CD4-positive, alpha-beta memory T cell (primary cell): ENCODE measurements around the gene NR2F2. TPM values are rescaled to one million over a fixed set of nuclear protein-coding genes. Genes with fewer than 3 reads are reported as not detected.

Experiments
- CTCF ChIA-PET: fragments of 350-600 bp; sonication (Branson Sonifier 250); formaldehyde crosslinking; loops from one replicate; lab custom pipeline; 2021; ENCODE audit warnings: inconsistent platforms; ENCODE audit not compliant: partially characterized antibody; lab: Charles Lee
- POLR2A ChIA-PET: fragments of 350-600 bp; sonication (Branson Sonifier 250); formaldehyde crosslinking; loops from one replicate; lab custom pipeline; 2021; ENCODE audit not compliant: partially characterized antibody; lab: Charles Lee
- DNase-seq, 5 donors: peaks; one replicate each; pipeline versions ENCODE4 v3.0.0 to v3.0.0-alpha.2; 2020 to 2022; ENCODE audit warnings: mixed read lengths in 1 of 5
- H3K27ac ChIP-seq: one replicate; pipeline ENCODE4 v1.7.0; 2013; ENCODE audit warnings: low read depth, low read length
- H3K27me3 ChIP-seq: 2 replicates; pipeline ENCODE4 v1.7.0; 2013; ENCODE audit warnings: mild to moderate bottlenecking, low read length, moderate library complexity; ENCODE audit not compliant: insufficient read depth
- H3K36me3 ChIP-seq: 2 replicates; pipeline ENCODE4 v1.7.0; 2013; ENCODE audit warnings: mild to moderate bottlenecking, low read length, moderate library complexity; ENCODE audit not compliant: insufficient read depth
- H3K4me1 ChIP-seq: 2 replicates; pipeline ENCODE4 v1.7.0; 2013; ENCODE audit warnings: mild to moderate bottlenecking, low read length, moderate library complexity; ENCODE audit not compliant: insufficient read depth
- H3K4me3 ChIP-seq, 2 donors: one replicate each; pipeline ENCODE4 v1.7.0; 2013; ENCODE audit warnings: low read length in 2 of 2, mild to moderate bottlenecking in 1 of 2
- H3K9me3 ChIP-seq, 2 donors: one replicate each; pipeline ENCODE4 v1.7.0; 2013; ENCODE audit warnings: low read length in 2 of 2, control low read depth in 1 of 2; ENCODE audit not compliant: control insufficient read depth in 1 of 2
- H3K27ac Mint-ChIP-seq, 7 donors: one replicate each; pipeline ENCODE4 v1.8.0; 2020 to 2021; ENCODE audit warnings: mixed read lengths in 7 of 7, mild to moderate bottlenecking in 6 of 7, inconsistent platforms in 3 of 7, moderate library complexity in 3 of 7
- H3K27me3 Mint-ChIP-seq, 2 donors: one replicate each; pipeline ENCODE4 v1.8.0; 2020 to 2021; ENCODE audit warnings: mixed read lengths in 2 of 2
- H3K36me3 Mint-ChIP-seq, 2 donors: one replicate each; pipeline ENCODE4 v1.8.0; 2020 to 2021; ENCODE audit warnings: mixed read lengths in 2 of 2, inconsistent platforms in 1 of 2, mild to moderate bottlenecking in 1 of 2
- H3K4me1 Mint-ChIP-seq, 4 donors: one replicate each; pipeline ENCODE4 v1.8.0; 2020 to 2021; ENCODE audit warnings: mixed read lengths in 4 of 4, mild to moderate bottlenecking in 1 of 4
- H3K4me3 Mint-ChIP-seq, 8 donors: one replicate each; pipeline ENCODE4 v1.8.0; 2020 to 2021; ENCODE audit warnings: mixed read lengths in 8 of 8, mild to moderate bottlenecking in 7 of 8, moderate library complexity in 6 of 8, inconsistent platforms in 3 of 8
- H3K9me3 Mint-ChIP-seq, 8 donors: one replicate each; pipeline ENCODE4 v1.8.0; 2020 to 2021; ENCODE audit warnings: mixed read lengths in 8 of 8, mild to moderate bottlenecking in 5 of 8, inconsistent platforms in 3 of 8, moderate library complexity in 1 of 8
- intact Hi-C: fragments of 100-400 bp; cut with micrococcal nuclease; formaldehyde crosslinking; loops from one replicate; pipeline ENCODE4 v1.15.1; 2023
- polyA plus RNA-seq, 2 donors: library from polyadenylated mRNA; unstranded; fragments of 300-500 nt; fragmentation: Illumina TruSeq; gene quantifications; one replicate each; pipeline ENCODE4 v1.2.3, GENCODE V29; 2021
- total RNA-seq, 2 experiments: library from RNA; stranded (reverse); gene quantifications; one replicate each; pipeline ENCODE4 v1.2.3, GENCODE V29; 2021

The NR2F2 gene
- not detected for total RNA-seq
- not detected for polyA plus RNA-seq

- intact Hi-C loops: no loop called here
- no peak within 1 kb of the TSS for H3K27ac ChIP-seq
- CTCF ChIA-PET: no interaction called here
These were observed at the start of gene NR2F2 for GRCh38 chr15:96330450-96331143. TSS of gene NR2F2 (plus strand) at chr15:96330700. CDS start at chr15:96332106, 1,406 bp downstream.

GRCh38 chr15:96285305-96285704 lies 45.2 kb upstream of the NR2F2 start:
- H3K36me3 Mint-ChIP-seq: no peaks in the 10 kb centered on the region
- CTCF ChIA-PET: no interaction called here
- POLR2A ChIA-PET: no interaction called here

More at GRCh38 chr15:96330450-96331143, at the start of gene NR2F2:
- no peaks in the 10 kb centered on the region for H3K9me3 ChIP-seq
- Mint-ChIP-seq H3K4me3 (peak within 1 kb of the TSS; percentile 80 to 92 (median 84)), H3K36me3 (peaks cover 2 to 4% of the 10 kb centered on the region in 2 donors), H3K27ac (peak within 1 kb of the TSS in 4 of 7 donors; percentile 13 to 81 (median 28)), H3K9me3 (peaks cover 0 to 32% (median 23%) of the 10 kb centered on the region in 8 donors), H3K27me3 (peaks cover 61% of the 10 kb centered on the region in 2 donors), H3K4me1 (peaks cover 6 to 36% (median 14%) of the 10 kb centered on the region in 4 donors)
- DNase-seq: peak in 3 of 5 donors; percentile 13 to 32 (median 24)
- H3K4me1 ChIP-seq: peaks cover 9% of the 10 kb centered on the region
- peaks cover 39% of the 10 kb centered on the region for H3K27me3 ChIP-seq
- no peak within 1 kb of the TSS for H3K4me3 ChIP-seq
- no peaks in the 10 kb centered on the region for H3K36me3 ChIP-seq
- POLR2A ChIA-PET: no interaction called here

GRCh38 chr15:96285729-96286254 lies 44.7 kb upstream of the NR2F2 start:
- Histone ChIP-seq H3K36me3 (no peaks in the 10 kb centered on the region), H3K27me3 (no peaks in the 10 kb centered on the region), H3K9me3 (no peaks in the 10 kb centered on the region), H3K4me1 (no peaks in the 10 kb centered on the region), H3K27ac (no peak overlapping the region), H3K4me3 (no peak overlapping the region)
- Mint-ChIP-seq H3K36me3 (no peaks in the 10 kb centered on the region), H3K4me1 (no peaks in the 10 kb centered on the region), H3K27me3 (peaks cover 1 to 5% of the 10 kb centered on the region in 2 donors), H3K27ac (no peak overlapping the region), H3K4me3 (no peak overlapping the region), H3K9me3 (peaks cover 2 to 14% (median 8%) of the 10 kb centered on the region in 8 donors)
- intact Hi-C loops: no loop called here
- ChIA-PET CTCF (no interaction called here), POLR2A (no interaction called here)
- no peak for DNase-seq

More at GRCh38 chr15:96285305-96285704, 45.2 kb upstream of the NR2F2 start:
- no peak overlapping the region for H3K27ac Mint-ChIP-seq
- Histone ChIP-seq H3K4me1 (no peaks in the 10 kb centered on the region), H3K4me3 (no peak overlapping the region), H3K36me3 (no peaks in the 10 kb centered on the region), H3K27me3 (no peaks in the 10 kb centered on the region), H3K9me3 (no peaks in the 10 kb centered on the region), H3K27ac (no peak overlapping the region)
- H3K4me1 Mint-ChIP-seq: no peaks in the 10 kb centered on the region
- peaks cover 1 to 3% of the 10 kb centered on the region in 2 donors for H3K27me3 Mint-ChIP-seq
- intact Hi-C loops: no loop called here
- H3K4me3 Mint-ChIP-seq: no peak overlapping the region
- DNase-seq: no peak
- H3K9me3 Mint-ChIP-seq: peaks cover 2 to 14% (median 8%) of the 10 kb centered on the region in 8 donors

- H3K9me3 Mint-ChIP-seq: peaks cover 0 to 7% (median under 1%) of the 10 kb centered on the region in 8 donors
- Histone ChIP-seq H3K9me3 (no peaks in the 10 kb centered on the region), H3K27me3 (no peaks in the 10 kb centered on the region), H3K4me1 (no peaks in the 10 kb centered on the region), H3K4me3 (no peak overlapping the region), H3K36me3 (no peaks in the 10 kb centered on the region), H3K27ac (no peak overlapping the region)
- CTCF ChIA-PET: no interaction called here
- no peaks in the 10 kb centered on the region for H3K36me3 Mint-ChIP-seq
- no peaks in the 10 kb centered on the region for H3K4me1 Mint-ChIP-seq
- intact Hi-C loops: no loop called here
- H3K27me3 Mint-ChIP-seq: peaks cover 0 to 7% of the 10 kb centered on the region in 2 donors
- no peak overlapping the region for H3K27ac Mint-ChIP-seq
- no peak overlapping the region for H3K4me3 Mint-ChIP-seq
- DNase-seq: no peak
- POLR2A ChIA-PET: no interaction called here
These were observed 39.8 kb upstream of the NR2F2 start for GRCh38 chr15:96290679-96291078.

GRCh38 chr15:96292635-96293034 lies 37.9 kb upstream of the NR2F2 start:
- H3K36me3 Mint-ChIP-seq: no peaks in the 10 kb centered on the region

GRCh38 chr15:96293441-96293840 lies 37.1 kb upstream of the NR2F2 start:
- POLR2A ChIA-PET: no interaction called here

More at GRCh38 chr15:96292635-96293034, 37.9 kb upstream of the NR2F2 start:
- no peak for DNase-seq
- H3K9me3 Mint-ChIP-seq: peaks cover 2 to 11% (median 4%) of the 10 kb centered on the region in 8 donors
- no peak overlapping the region for H3K4me3 ChIP-seq
- intact Hi-C loops: no loop called here
- ChIA-PET POLR2A (no interaction called here), CTCF (no interaction called here)
- H3K27ac Mint-ChIP-seq: no peak overlapping the region
- H3K27me3 Mint-ChIP-seq: peaks cover 0 to 5% of the 10 kb centered on the region in 2 donors
- no peak overlapping the region for H3K4me3 Mint-ChIP-seq
- H3K27ac ChIP-seq: no peak overlapping the region
- H3K27me3 ChIP-seq: no peaks in the 10 kb centered on the region
- H3K36me3 ChIP-seq: no peaks in the 10 kb centered on the region
- no peaks in the 10 kb centered on the region for H3K4me1 Mint-ChIP-seq
- H3K4me1 ChIP-seq: no peaks in the 10 kb centered on the region
- H3K9me3 ChIP-seq: no peaks in the 10 kb centered on the region

GRCh38 chr15:96294766-96295165 lies 35.7 kb upstream of the NR2F2 start:
- H3K9me3 Mint-ChIP-seq: peaks cover 3 to 16% (median 12%) of the 10 kb centered on the region in 8 donors
- CTCF ChIA-PET: no interaction called here
- no peaks in the 10 kb centered on the region for H3K36me3 Mint-ChIP-seq

More at GRCh38 chr15:96293441-96293840, 37.1 kb upstream of the NR2F2 start:
- no peak overlapping the region for H3K27ac Mint-ChIP-seq
- Histone ChIP-seq H3K27me3 (no peaks in the 10 kb centered on the region), H3K27ac (no peak overlapping the region), H3K4me1 (no peaks in the 10 kb centered on the region), H3K36me3 (no peaks in the 10 kb centered on the region), H3K4me3 (no peak overlapping the region), H3K9me3 (no peaks in the 10 kb centered on the region)
- no peak overlapping the region for H3K4me3 Mint-ChIP-seq
- no peak for DNase-seq
- H3K27me3 Mint-ChIP-seq: peaks cover 0 to 5% of the 10 kb centered on the region in 2 donors
- CTCF ChIA-PET: no interaction called here
- no peaks in the 10 kb centered on the region for H3K4me1 Mint-ChIP-seq
- peaks cover 3 to 12% (median 9%) of the 10 kb centered on the region in 8 donors for H3K9me3 Mint-ChIP-seq
- no peaks in the 10 kb centered on the region for H3K36me3 Mint-ChIP-seq
- intact Hi-C loops: no loop called here

More at GRCh38 chr15:96294766-96295165, 35.7 kb upstream of the NR2F2 start:
- no peak for DNase-seq
- no peak overlapping the region for H3K4me3 ChIP-seq
- Mint-ChIP-seq H3K27ac (no peak overlapping the region), H3K4me3 (no peak overlapping the region), H3K4me1 (no peaks in the 10 kb centered on the region), H3K27me3 (peaks cover 0 to 5% of the 10 kb centered on the region in 2 donors)
- H3K27ac ChIP-seq: no peak overlapping the region
- no peaks in the 10 kb centered on the region for H3K9me3 ChIP-seq
- H3K36me3 ChIP-seq: no peaks in the 10 kb centered on the region
- POLR2A ChIA-PET: no interaction called here
- H3K27me3 ChIP-seq: no peaks in the 10 kb centered on the region
- no peaks in the 10 kb centered on the region for H3K4me1 ChIP-seq
- intact Hi-C loops: no loop called here
